Activated B cell treated with CpG ODN at 0.5 μM for 24 hours (primary cell): ENCODE measurements around the gene KLRD1. TPM values are rescaled to one million over a fixed set of nuclear protein-coding genes. Genes with fewer than 3 reads are reported as not detected.
"Not testable (repeated sequence)": the region's sequence is repeated elsewhere in the genome, so short reads cannot be mapped to it uniquely, and the experiment has no call there.

Source experiments
- ATAC-seq: fragments of 200-7000 bp; cut with Tn5 transposase; one replicate; pipeline ENCODE4 v1.10.0; 2021; ENCODE audit warnings: low read depth, mild to moderate bottlenecking, moderate library complexity
- CTCF ChIA-PET: fragments of 350-600 bp; sonication (Branson Sonifier 250); formaldehyde crosslinking; loops from one replicate; lab custom pipeline; 2021; ENCODE audit warnings: antibody characterized with exemption; lab: Charles Lee
- POLR2A ChIA-PET: fragments of 350-600 bp; sonication (Branson Sonifier 250); formaldehyde crosslinking; loops from one replicate; lab custom pipeline; 2021; ENCODE audit warnings: antibody characterized with exemption; lab: Charles Lee
- DNase-seq: peaks from one replicate; pipeline ENCODE4 v3.0.0; 2022
- H3K27ac Mint-ChIP-seq: one replicate; pipeline ENCODE4 v1.8.0; 2020; ENCODE audit warnings: mixed read lengths
- H3K27me3 Mint-ChIP-seq: one replicate; pipeline ENCODE4 v1.8.0; 2021; ENCODE audit warnings: mixed read lengths
- H3K36me3 Mint-ChIP-seq: one replicate; pipeline ENCODE4 v1.8.0; 2021; ENCODE audit warnings: low read depth, mixed read lengths
- H3K4me1 Mint-ChIP-seq: one replicate; pipeline ENCODE4 v1.8.0; 2021; ENCODE audit warnings: mixed read lengths
- H3K4me3 Mint-ChIP-seq: one replicate; pipeline ENCODE4 v1.8.0; 2020; ENCODE audit warnings: mild to moderate bottlenecking, mixed read lengths
- H3K9me3 Mint-ChIP-seq: one replicate; pipeline ENCODE4 v1.8.0; 2020; ENCODE audit warnings: mixed read lengths
- intact Hi-C: fragments of 100-400 bp; cut with micrococcal nuclease; formaldehyde crosslinking; loops from one replicate; pipeline ENCODE4 v1.15.1; 2024
- total RNA-seq: library from RNA; stranded (reverse); gene quantifications from 2 replicates; pipeline ENCODE4 v1.2.3, GENCODE V29; 2022
- TF ChIP-seq, protein P1 (sequence below): fragments of 200-600 bp; IDR thresholded peaks from one replicate; pipeline ENCODE4 v1.8.0; 2022; ENCODE audit warnings: antibody characterized with exemption, mild to moderate bottlenecking

The KLRD1 gene
- total RNA-seq, 1 donor from 2014 or later: 0.27 TPM

DNA sequence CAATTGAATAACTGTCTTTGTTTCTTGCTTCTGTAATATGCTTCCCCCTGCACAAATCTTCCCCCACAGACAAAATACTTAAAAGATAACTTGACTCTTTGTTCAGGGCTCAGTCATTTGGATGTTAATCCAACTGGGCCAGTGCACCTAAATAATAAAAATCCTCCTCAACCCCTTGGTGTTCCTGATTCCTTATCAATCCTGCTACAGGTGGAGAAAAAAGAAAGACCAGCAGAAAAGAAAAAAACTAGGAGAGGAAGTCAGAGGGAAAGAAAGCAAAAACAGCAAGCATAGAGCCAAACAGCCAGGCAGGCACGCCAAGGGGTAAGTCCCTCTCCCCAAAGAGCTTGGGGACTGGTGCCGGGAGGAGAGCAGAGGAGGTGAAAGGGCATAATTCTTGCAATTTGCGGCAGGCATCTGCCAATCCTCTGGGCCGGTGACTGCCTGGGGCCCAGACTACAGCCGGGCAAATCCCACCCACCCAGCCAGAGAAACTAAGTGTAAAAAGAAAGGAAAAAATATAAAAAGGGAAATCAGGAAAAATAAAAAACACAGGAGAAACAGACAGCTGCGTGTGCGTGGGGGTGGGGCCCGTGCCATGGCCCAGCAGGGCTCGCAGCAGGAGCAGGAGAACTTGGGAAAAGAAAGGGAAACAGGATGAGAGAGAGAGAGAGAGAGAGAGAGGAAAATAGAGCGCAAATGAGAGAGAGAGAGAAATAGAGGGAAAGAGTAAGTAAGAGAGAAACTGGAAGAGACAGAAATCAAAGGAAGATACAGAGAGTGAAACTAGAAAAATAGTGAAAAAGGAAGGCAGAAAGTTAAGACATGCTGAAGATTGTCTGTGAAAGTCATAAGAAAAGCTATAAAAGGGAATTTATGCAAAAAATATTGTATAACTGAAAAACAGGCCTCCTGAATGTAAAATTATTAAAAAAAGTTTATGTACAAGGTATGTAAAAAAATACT lies 60.8 kb downstream of the KLRD1 start:
- intact Hi-C loops: loop anchor here (10.0 kb wide), 2 partner anchors 424 to 614 kb away; no protein-coding TSS in a partner anchor
- ATAC-seq: no peak
- Mint-ChIP-seq H3K4me1 (peaks cover 13% of the 10 kb centered on the region), H3K27me3 (no peaks in the 10 kb centered on the region), H3K36me3 (peaks cover 4% of the 10 kb centered on the region), H3K9me3 (peaks cover 4% of the 10 kb centered on the region), H3K27ac (no peak overlapping the region), H3K4me3 (no peak overlapping the region)
- POLR2A ChIA-PET: interaction anchor here (0.6 kb wide), 1 partner anchor 211 kb away, joined by 3 read pairs; no protein-coding TSS in a partner anchor
- CTCF ChIA-PET: no interaction called here
- TF ChIP-seq, protein P1, sequence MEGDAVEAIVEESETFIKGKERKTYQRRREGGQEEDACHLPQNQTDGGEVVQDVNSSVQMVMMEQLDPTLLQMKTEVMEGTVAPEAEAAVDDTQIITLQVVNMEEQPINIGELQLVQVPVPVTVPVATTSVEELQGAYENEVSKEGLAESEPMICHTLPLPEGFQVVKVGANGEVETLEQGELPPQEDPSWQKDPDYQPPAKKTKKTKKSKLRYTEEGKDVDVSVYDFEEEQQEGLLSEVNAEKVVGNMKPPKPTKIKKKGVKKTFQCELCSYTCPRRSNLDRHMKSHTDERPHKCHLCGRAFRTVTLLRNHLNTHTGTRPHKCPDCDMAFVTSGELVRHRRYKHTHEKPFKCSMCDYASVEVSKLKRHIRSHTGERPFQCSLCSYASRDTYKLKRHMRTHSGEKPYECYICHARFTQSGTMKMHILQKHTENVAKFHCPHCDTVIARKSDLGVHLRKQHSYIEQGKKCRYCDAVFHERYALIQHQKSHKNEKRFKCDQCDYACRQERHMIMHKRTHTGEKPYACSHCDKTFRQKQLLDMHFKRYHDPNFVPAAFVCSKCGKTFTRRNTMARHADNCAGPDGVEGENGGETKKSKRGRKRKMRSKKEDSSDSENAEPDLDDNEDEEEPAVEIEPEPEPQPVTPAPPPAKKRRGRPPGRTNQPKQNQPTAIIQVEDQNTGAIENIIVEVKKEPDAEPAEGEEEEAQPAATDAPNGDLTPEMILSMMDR: no peak
- no peak for DNase-seq

DNA sequence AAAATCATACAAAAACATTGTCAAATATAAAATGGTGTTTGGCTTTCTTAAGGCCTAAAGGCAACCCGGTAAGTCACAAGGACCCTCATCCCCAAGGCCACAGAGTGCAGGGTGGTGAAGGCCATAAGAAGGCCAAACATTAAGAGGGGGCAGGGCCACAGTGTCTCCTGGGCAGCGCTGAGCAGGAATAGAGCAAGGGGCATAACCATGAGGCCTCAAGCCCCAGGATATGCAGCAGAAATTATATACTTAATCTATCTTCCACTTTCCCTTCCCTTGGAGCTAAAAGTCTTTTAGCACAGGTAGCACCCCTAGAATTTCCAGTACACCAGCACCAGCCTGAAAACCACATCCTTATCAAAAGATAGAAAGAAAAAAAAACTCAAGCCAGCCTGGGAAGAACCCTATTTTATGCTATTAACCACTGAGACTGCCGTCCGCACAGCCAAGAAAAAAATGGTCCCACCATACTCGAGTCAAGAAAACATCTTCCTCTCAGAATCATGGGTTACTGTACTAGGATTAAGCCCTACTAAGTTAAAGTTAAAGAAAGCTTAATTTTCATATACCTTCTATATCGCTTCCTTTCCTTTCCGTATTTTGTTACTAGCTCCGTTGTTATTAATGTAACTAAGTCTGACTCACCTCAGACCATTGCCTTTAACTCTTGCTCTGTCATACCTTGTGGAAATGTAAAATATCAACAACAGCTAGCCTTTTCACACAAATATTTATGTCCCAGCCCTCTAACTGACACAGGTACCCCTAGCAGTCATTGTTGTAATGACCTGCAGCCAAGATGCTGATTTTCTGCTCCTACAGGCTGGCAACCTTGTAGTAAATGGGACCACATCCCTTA lies 62.1 kb downstream of the KLRD1 start:
- peaks cover 4% of the 10 kb centered on the region for H3K36me3 Mint-ChIP-seq
- no peak overlapping the region for H3K27ac Mint-ChIP-seq
- no peak for ATAC-seq
- H3K4me1 Mint-ChIP-seq: peaks cover 13% of the 10 kb centered on the region
- H3K27me3 Mint-ChIP-seq: no peaks in the 10 kb centered on the region
- DNase-seq: no peak
- H3K9me3 Mint-ChIP-seq: peaks cover 4% of the 10 kb centered on the region
- TF ChIP-seq, protein P1: no peak
- no peak overlapping the region for H3K4me3 Mint-ChIP-seq
- ChIA-PET CTCF (interaction anchor here (0.7 kb wide), 1 partner anchor 41 kb away, joined by 5 read pairs; no protein-coding TSS in a partner anchor), POLR2A (interaction anchor here (0.6 kb wide), 1 partner anchor 212 kb away, joined by 3 read pairs; no protein-coding TSS in a partner anchor)
- intact Hi-C loops: loop anchor here (10.0 kb wide), 2 partner anchors 425 to 615 kb away; no protein-coding TSS in a partner anchor

DNA sequence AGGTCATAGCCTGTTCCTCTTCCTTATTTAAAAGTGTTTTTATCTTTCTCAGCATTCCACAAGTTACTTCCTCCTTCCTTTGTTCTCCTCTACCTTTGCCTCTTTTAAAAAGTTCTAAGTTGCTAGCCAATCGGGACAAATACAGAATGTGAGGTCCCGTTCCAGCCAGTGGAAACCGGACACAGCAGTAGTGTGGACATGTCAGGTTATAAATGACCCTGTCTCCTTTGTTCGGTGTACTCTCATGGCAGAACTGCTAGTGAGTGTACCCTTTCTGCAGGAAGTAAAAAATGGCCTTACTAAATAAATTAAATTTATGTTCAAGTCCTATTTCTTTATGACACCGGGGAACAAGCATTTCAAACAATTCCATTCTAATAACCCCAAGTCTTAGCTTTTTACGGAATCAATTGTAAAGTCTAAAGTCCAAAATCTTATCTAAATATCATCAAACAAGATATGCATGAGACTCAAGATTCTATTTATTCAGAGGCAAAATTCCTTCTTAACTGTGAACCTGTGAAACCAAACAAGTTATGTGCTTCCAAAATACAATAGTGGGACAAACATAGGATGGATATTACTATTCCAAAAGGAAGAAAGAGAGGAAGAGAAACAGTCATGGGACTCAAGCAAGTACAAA lies 64.3 kb downstream of the KLRD1 start:
- H3K27me3 Mint-ChIP-seq, H3K27ac Mint-ChIP-seq, H3K9me3 Mint-ChIP-seq, intact Hi-C loops, CTCF ChIA-PET, H3K4me3 Mint-ChIP-seq, DNase-seq, ATAC-seq, POLR2A ChIA-PET, H3K36me3 Mint-ChIP-seq: not testable (repeated sequence)
- H3K4me1 Mint-ChIP-seq: peaks cover 13% of the 10 kb centered on the region

DNA sequence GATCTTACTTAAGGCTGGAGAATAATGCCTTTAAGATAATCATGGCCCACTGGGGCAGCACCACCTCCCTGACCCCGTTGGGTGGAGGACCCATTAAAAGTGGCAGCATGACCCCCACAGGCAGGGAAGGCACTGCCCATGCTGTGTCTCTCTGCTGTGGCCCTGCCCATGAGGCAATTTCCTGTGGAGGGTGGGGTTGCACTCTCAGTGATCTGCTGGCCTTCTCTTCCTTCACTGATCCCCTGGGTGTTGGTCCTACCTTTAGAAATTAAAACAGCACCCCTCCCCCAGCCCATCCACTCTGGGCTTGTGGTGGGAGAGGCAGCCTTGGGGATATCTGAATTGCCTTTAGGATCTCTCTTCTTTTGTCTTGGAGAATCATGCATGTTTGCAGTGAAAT lies 64.9 kb downstream of the KLRD1 start:
- Mint-ChIP-seq H3K4me1 (peaks cover 13% of the 10 kb centered on the region), H3K27ac (no peak overlapping the region)
- ATAC-seq: no peak

DNA sequence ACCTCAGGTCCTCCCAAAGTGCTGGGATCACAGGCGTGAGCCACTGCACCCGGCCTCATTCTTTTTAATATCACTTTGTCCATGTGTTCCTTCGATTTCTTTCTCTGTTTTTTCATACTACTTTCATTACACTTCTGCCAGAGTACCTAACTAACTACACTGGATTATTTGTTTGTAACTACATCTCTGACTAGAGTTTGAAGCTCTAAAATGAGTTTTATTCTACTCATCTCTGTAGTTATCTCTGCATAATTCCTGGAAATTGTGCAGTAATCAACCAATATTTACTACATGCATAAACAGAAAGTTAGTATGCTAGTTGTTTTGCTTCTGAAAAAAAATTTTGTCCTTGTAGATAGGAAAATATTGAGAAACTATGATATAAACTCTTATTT lies 67.0 kb downstream of the KLRD1 start:
- Mint-ChIP-seq H3K4me3 (no peak overlapping the region), H3K27me3 (peaks cover 2% of the 10 kb centered on the region), H3K4me1 (peaks cover 13% of the 10 kb centered on the region), H3K27ac (no peak overlapping the region), H3K36me3 (no peaks in the 10 kb centered on the region), H3K9me3 (no peaks in the 10 kb centered on the region)
- TF ChIP-seq, protein P1: no peak
- CTCF ChIA-PET: no interaction called here
- intact Hi-C loops: no loop called here
- ATAC-seq (no peak), DNase-seq (no peak)
- POLR2A ChIA-PET: no interaction called here

More for the DNA sequence above, 64.9 kb downstream of the KLRD1 start:
- POLR2A ChIA-PET: no interaction called here
- CTCF ChIA-PET: no interaction called here
- Mint-ChIP-seq H3K9me3 (peaks cover 4% of the 10 kb centered on the region), H3K36me3 (peaks cover 4% of the 10 kb centered on the region), H3K4me3 (no peak overlapping the region), H3K27me3 (peaks cover 2% of the 10 kb centered on the region)
- TF ChIP-seq, protein P1: no peak
- no peak for DNase-seq
- intact Hi-C loops: no loop called here

DNA sequence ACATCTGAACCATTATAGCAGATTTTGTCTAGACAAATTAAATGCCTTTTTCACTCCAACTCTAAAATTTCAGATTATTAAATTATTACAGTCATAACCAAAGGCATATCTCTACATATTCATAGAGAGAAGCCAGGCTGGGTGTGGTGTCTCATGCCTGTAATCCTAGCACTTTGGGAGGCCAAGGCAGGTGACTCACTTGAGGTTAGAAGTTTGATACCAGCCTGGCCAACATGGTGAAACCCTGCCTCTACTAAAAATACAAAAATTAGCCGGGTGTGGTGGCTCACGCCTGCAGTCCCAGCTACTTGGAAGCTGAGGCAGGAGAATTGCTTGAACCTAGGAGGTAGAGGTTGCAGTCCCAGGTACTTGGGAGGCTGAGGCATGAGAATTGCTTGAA lies 71.1 kb downstream of the KLRD1 start:
- POLR2A ChIA-PET, ATAC-seq, H3K27me3 Mint-ChIP-seq, H3K27ac Mint-ChIP-seq, H3K4me3 Mint-ChIP-seq, H3K9me3 Mint-ChIP-seq, H3K4me1 Mint-ChIP-seq, CTCF ChIA-PET, DNase-seq, intact Hi-C loops, H3K36me3 Mint-ChIP-seq: not testable (repeated sequence)
